ENCODE results near the gene LRMDA. TPM values are rescaled to one million over a fixed set of nuclear protein-coding genes. Genes with fewer than 3 reads are reported as not detected.

Gene LRMDA
- total RNA-seq, 2 experiments from 2014 or later = not detected

DNA sequence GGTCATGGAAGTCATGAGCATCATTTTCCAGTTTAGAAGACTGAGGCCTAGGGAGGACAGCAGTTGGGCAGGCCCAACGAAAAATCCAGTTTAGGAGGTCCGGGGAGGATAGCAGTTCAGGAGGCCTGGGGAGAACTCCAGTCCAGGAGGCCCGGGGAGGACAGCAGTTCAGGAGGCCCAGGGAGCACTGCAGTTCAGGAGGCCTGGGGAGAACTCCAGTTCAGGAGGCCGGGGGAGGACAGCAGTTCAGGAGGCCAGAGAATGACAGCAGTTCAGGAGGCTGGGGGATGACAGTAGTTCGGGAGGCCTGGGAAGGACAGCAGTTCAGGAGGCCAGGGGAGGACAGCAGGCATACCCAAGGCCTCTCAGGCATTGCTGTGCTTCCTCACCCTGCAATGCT is 453.4 kb downstream of the LRMDA start:
- Histone ChIP-seq H3K36me3 (ENCODE audit: insufficient read depth, low read length) (no peaks in the 10 kb centered on the region), H3K79me2 (ENCODE audit: insufficient read depth, low read depth, low read length) (no peaks in the 10 kb centered on the region), H3K9me3 (ENCODE audit: low read length) (no peaks in the 10 kb centered on the region), H4K20me1 (ENCODE audit: insufficient read depth, low read length) (no peaks in the 10 kb centered on the region), H2AFZ (ENCODE audit: low read length) (no peak overlapping the region), H3K9me2 (ENCODE audit: insufficient read depth, low read length) (no peaks in the 10 kb centered on the region), H3K27ac (ENCODE audit: low read depth, low read length, poor library complexity, severe bottlenecking) (no peak overlapping the region), H3K4me2 (ENCODE audit: low read length) (no peak overlapping the region), H3K4me1 (ENCODE audit: insufficient read depth, low read length, poor library complexity, severe bottlenecking) (no peaks in the 10 kb centered on the region), H3K4me3 (ENCODE audit: low read depth, low read length, poor library complexity, severe bottlenecking) (no peak overlapping the region)
- POLR2A ChIA-PET = interaction anchor here (0.9 kb wide), 1 partner anchor 11 kb away, joined by 4 read pairs; no protein-coding TSS in a partner anchor
- TF ChIP-seq EZH2phosphoT487 (IDR thresholded peaks at IDR 0.05; ENCODE audit: borderline replicate concordance, low read depth, low read length) = no peak
- TF ChIP-seq, protein P1, sequence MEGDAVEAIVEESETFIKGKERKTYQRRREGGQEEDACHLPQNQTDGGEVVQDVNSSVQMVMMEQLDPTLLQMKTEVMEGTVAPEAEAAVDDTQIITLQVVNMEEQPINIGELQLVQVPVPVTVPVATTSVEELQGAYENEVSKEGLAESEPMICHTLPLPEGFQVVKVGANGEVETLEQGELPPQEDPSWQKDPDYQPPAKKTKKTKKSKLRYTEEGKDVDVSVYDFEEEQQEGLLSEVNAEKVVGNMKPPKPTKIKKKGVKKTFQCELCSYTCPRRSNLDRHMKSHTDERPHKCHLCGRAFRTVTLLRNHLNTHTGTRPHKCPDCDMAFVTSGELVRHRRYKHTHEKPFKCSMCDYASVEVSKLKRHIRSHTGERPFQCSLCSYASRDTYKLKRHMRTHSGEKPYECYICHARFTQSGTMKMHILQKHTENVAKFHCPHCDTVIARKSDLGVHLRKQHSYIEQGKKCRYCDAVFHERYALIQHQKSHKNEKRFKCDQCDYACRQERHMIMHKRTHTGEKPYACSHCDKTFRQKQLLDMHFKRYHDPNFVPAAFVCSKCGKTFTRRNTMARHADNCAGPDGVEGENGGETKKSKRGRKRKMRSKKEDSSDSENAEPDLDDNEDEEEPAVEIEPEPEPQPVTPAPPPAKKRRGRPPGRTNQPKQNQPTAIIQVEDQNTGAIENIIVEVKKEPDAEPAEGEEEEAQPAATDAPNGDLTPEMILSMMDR (conservative IDR thresholded peaks at IDR 0.05; ENCODE audit: low read length) = no peak
- intact Hi-C loops (cut with micrococcal nuclease; ENCODE audit: unreplicated experiment) = no loop called here
- CTCF ChIA-PET (ENCODE audit: unreplicated experiment) = interaction anchor here (1.0 kb wide), 1 partner anchor 39 kb away, joined by 3 read pairs; no protein-coding TSS in a partner anchor
- no peak for DNase-seq (ENCODE audit: low spot score)
- no TSS peak for BruUV-seq (replicated peaks)

DNA sequence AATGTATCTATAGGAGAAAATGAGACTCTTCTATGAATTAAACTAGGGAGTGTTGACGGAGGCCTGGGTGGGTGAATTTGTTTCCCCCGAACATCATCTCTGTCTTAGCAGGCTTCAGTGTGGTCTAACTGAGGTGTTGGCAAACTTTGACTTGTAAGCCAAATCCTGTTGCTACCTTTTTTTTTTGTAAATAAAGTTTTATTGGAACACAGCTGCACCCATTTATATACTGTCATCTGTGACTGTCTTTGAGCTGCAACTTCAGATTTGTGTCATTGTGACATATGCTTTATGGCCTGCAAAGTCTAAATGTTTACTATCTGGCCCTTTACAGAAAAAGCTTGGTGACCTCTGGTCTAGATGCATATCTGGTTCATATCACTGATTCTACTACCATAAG is 455.9 kb downstream of the LRMDA start:
- Histone ChIP-seq H2AFZ (ENCODE audit: low read length) (no peak overlapping the region), H3K4me2 (ENCODE audit: low read length) (no peak overlapping the region), H3K9me3 (ENCODE audit: low read length) (no peaks in the 10 kb centered on the region), H3K9me2 (ENCODE audit: insufficient read depth, low read length) (no peaks in the 10 kb centered on the region), H3K36me3 (ENCODE audit: insufficient read depth, low read length) (no peaks in the 10 kb centered on the region), H3K79me2 (ENCODE audit: insufficient read depth, low read depth, low read length) (no peaks in the 10 kb centered on the region), H3K4me1 (ENCODE audit: insufficient read depth, low read length, poor library complexity, severe bottlenecking) (no peaks in the 10 kb centered on the region), H4K20me1 (ENCODE audit: insufficient read depth, low read length) (no peaks in the 10 kb centered on the region), H3K4me3 (ENCODE audit: low read depth, low read length, poor library complexity, severe bottlenecking) (no peak overlapping the region), H3K27ac (ENCODE audit: low read depth, low read length, poor library complexity, severe bottlenecking) (no peak overlapping the region)
- BruUV-seq (replicated peaks) = no TSS peak
- CTCF ChIA-PET (ENCODE audit: unreplicated experiment) = no interaction called here
- intact Hi-C loops (cut with micrococcal nuclease; ENCODE audit: unreplicated experiment) = no loop called here
- no peak for TF ChIP-seq EZH2phosphoT487 (IDR thresholded peaks at IDR 0.05; ENCODE audit: borderline replicate concordance, low read depth, low read length)
- POLR2A ChIA-PET = interaction anchor here (0.7 kb wide), 1 partner anchor 1285 kb away, joined by 4 read pairs; no protein-coding TSS in a partner anchor
- DNase-seq (ENCODE audit: low spot score) = no peak

DNA sequence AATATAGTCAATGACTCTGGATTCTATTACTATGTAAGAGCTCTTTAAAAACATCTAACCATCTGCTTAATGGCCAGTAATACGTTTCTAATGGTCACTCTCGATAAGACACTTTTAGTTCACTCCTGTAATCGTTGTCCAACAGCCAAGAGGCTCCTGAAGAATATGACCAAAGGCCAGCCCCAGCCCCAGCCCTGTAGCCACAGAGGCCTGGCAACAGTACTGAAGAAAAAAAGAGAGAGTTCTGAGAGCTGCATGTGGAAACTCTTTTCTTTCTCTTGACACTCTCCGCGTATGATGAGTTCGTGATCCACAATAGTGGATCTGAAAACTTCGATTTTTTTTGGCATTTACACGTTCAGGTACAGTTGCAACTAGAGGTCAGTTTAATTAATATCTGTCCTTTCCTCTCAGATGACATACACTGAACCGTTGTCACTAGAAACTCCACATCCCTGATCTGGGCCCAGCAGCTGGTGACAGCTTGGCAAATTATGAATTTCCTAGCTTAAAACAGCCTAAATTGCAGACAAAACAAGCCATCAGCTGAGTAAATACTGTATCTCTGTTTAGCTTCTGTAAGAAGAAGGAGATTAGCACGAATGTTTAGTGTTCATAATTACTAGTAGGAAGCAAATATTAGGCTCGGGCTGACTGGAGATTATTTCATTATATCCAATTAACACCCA is 456.7 kb downstream of the LRMDA start:
- ChIA-PET CTCF (ENCODE audit: unreplicated experiment) (no interaction called here), POLR2A (interaction anchor here (0.7 kb wide), 1 partner anchor 1284 kb away, joined by 4 read pairs; no protein-coding TSS in a partner anchor)
- Histone ChIP-seq H3K4me3 (ENCODE audit: low read depth, low read length, poor library complexity, severe bottlenecking) (no peak overlapping the region), H3K4me2 (ENCODE audit: low read length) (no peak overlapping the region), H3K9me2 (ENCODE audit: insufficient read depth, low read length) (no peaks in the 10 kb centered on the region), H3K79me2 (ENCODE audit: insufficient read depth, low read depth, low read length) (no peaks in the 10 kb centered on the region), H4K20me1 (ENCODE audit: insufficient read depth, low read length) (no peaks in the 10 kb centered on the region), H3K9me3 (ENCODE audit: low read length) (no peaks in the 10 kb centered on the region), H3K36me3 (ENCODE audit: insufficient read depth, low read length) (no peaks in the 10 kb centered on the region), H3K4me1 (ENCODE audit: insufficient read depth, low read length, poor library complexity, severe bottlenecking) (no peaks in the 10 kb centered on the region), H3K27ac (ENCODE audit: low read depth, low read length, poor library complexity, severe bottlenecking) (no peak overlapping the region), H2AFZ (ENCODE audit: low read length) (no peak overlapping the region)
- TF ChIP-seq, protein P1 (conservative IDR thresholded peaks at IDR 0.05; ENCODE audit: low read length) = no peak
- TF ChIP-seq EZH2phosphoT487 (IDR thresholded peaks at IDR 0.05; ENCODE audit: borderline replicate concordance, low read depth, low read length) = no peak
- BruUV-seq (replicated peaks) = no TSS peak
- DNase-seq (ENCODE audit: low spot score) = no peak
- intact Hi-C loops (cut with micrococcal nuclease; ENCODE audit: unreplicated experiment) = no loop called here

Measured in OCI-LY7 (cell line).